ENCODE results near the gene CGNL1.

DNA sequence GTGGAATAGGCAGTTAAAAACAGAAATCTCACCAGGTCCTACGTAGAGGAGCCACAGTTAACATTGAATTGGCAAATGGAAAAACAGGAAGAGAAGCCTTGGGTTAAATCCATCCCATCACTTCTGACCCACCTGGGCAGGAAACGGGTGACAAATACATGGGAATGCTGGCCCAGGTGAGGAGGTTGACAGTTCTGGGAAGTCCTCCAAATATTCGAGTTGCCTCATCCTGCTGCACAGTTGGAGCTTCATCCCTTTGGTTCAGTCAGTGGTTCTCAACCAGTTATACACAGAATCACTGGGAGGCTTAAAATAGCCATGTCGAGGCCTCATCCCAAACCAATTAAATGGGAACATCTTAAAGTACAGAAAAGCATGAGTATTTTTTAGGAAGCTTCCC lies 220.7 kb downstream of the CGNL1 start:
- TF ChIP-seq, protein P1, sequence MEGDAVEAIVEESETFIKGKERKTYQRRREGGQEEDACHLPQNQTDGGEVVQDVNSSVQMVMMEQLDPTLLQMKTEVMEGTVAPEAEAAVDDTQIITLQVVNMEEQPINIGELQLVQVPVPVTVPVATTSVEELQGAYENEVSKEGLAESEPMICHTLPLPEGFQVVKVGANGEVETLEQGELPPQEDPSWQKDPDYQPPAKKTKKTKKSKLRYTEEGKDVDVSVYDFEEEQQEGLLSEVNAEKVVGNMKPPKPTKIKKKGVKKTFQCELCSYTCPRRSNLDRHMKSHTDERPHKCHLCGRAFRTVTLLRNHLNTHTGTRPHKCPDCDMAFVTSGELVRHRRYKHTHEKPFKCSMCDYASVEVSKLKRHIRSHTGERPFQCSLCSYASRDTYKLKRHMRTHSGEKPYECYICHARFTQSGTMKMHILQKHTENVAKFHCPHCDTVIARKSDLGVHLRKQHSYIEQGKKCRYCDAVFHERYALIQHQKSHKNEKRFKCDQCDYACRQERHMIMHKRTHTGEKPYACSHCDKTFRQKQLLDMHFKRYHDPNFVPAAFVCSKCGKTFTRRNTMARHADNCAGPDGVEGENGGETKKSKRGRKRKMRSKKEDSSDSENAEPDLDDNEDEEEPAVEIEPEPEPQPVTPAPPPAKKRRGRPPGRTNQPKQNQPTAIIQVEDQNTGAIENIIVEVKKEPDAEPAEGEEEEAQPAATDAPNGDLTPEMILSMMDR (conservative IDR thresholded peaks at IDR 0.05; ENCODE audit: low read length), result no peak
- TF ChIP-seq EZH2phosphoT487 (IDR thresholded peaks at IDR 0.05; ENCODE audit: borderline replicate concordance), result no peak

Measured in Loucy (cell line).